Measurements from ENCODE around the gene CHPF. TPM values are rescaled to one million over a fixed set of nuclear protein-coding genes. Genes with fewer than 3 reads are reported as not detected.

Gene CHPF
- total and polyA plus RNA-seq, 10 of the 15 experiments (the other 5 are each of a cell fraction or from before 2014, with no cell fraction given): 0.09 to 17.4 (median 8.3) TPM; not detected in 1

GRCh38 chr2:219559156-219559915 lies 15.7 kb upstream of the CHPF start:
- Histone ChIP-seq H2AFZ (ENCODE audit: control insufficient read depth, low read depth, low read length) (no peak overlapping the region), H4K20me1 (ENCODE audit: control insufficient read depth, insufficient read depth) (no peaks in the 10 kb centered on the region), H3K36me3 (ENCODE audit: control insufficient read depth in 2 of 2, insufficient read depth in 2 of 2, low read length in 1 of 2) (no peaks in the 10 kb centered on the region), H3K4me2 (ENCODE audit: control insufficient read depth, insufficient read depth) (no peak overlapping the region), H3K9ac (ENCODE audit: control insufficient read depth, insufficient read depth, low read length) (no peak overlapping the region), H3K4me1 (ENCODE audit: control insufficient read depth, insufficient read depth, low read length) (no peaks in the 10 kb centered on the region), H3K4me3 (no peak overlapping the region), H3K79me2 (ENCODE audit: control insufficient read depth, insufficient read depth, low read length) (no peaks in the 10 kb centered on the region), H3K27ac (ENCODE audit: control insufficient read depth, insufficient read depth) (no peak overlapping the region), H3K9me3 (replicated peaks; ENCODE audit: control insufficient read depth, insufficient read depth, low read length) (no peaks in the 10 kb centered on the region), H3K27me3 (replicated peaks in 1 of 2; ENCODE audit: control insufficient read depth in 2 of 2, insufficient read depth in 2 of 2, low read length in 1 of 2) (no peaks in the 10 kb centered on the region; a peak in 2 of 4 replicates)
- DNase-seq (ENCODE audit: low read depth, low spot score): no peak
- ChIA-PET RAD21 (ENCODE audit: unreplicated experiment) (interaction anchor here (1.5 kb wide), 1 partner anchor 18 kb away, joined by 3 read pairs; no protein-coding TSS in a partner anchor), POLR2A (no interaction called here), SMC1A (ENCODE audit: uncharacterized antibody, unreplicated experiment) (interaction anchor here (1.3 to 1.5 kb wide), 2 partner anchors 82 to 83 kb away, joined by 4 read pairs; no protein-coding TSS in a partner anchor), CTCF (interaction anchor here (0.5 to 2.6 kb wide), 19 partner anchors 12 to 281 kb away, joined by 3 to 22 read pairs (median 3); partner anchors contain the start of genes CHPF, DNPEP, INHA and OBSL1)
- no TSS peak for BruUV-seq (replicated peaks)
- no peak for TF ChIP-seq E4F1 (IDR thresholded peaks at IDR 0.05; ENCODE audit: borderline replicate concordance, partially characterized antibody)
- TF ChIP-seq SKIL (IDR thresholded peaks at IDR 0.05; ENCODE audit: low read depth, poor library complexity, severe bottlenecking): no peak
- no peak for TF ChIP-seq PAX8 (IDR thresholded peaks at IDR 0.05)
- no peak for TF ChIP-seq IRF5 (IDR thresholded peaks at IDR 0.05; ENCODE audit: borderline replicate concordance)
- 20% methylated on average over 20 of the region's 20 CpGs for WGBS (ENCODE audit: insufficient coverage, insufficient replicate concordance, low lambda C conversion rate, missing lambda C conversion rate)
- in situ Hi-C loops (cut with MboI): no loop called here
- intact Hi-C loops (cut with micrococcal nuclease; ENCODE audit: unreplicated experiment): no loop called here
- no peak for ATAC-seq
- no peak for FAIRE-seq

All from GM12878 (cell line).